ENCODE results near the gene TBL1Y. TPM values are rescaled to one million over a fixed set of nuclear protein-coding genes. Genes with fewer than 3 reads are reported as not detected.

Gene TBL1Y
- total RNA-seq (2014; rRNA removed; shearing (Covaris generic)): 4.1 and 5.8 TPM in 2 replicates
- 2.6 and 2.8 TPM in 2 replicates for polyA plus RNA-seq (2016; fragmentation: Nextera tagmentation; extraction: Ambion mirVana)
- long read RNA-seq, partial matches to known transcripts: 1 of 21 reads
- long read RNA-seq, other reads (novel, unspliced or antisense): 19 of 21 reads

GRCh38 chrY:6910372-6911252 lies at the start of gene TBL1Y:
Gene TBL1Y, plus strand, starts transcription at chrY:6910697. Its CDS starts 114,388 bp downstream, at chrY:7025085.
- no peaks in the 10 kb centered on the region for H3K9me2 ChIP-seq (ENCODE audit: insufficient read depth)
- no peak within 1 kb of the TSS for H2AFZ ChIP-seq
- H3K27me3 ChIP-seq (ENCODE audit: insufficient read depth): peaks cover 28% of the 10 kb centered on the region; the same call in 1 of the 2 replicates
- Mint-ChIP-seq H3K36me3 (ENCODE audit: low read depth) (peaks cover 28% of the 10 kb centered on the region), H3K4me1 (peaks cover 22% of the 10 kb centered on the region), H3K27ac (peak within 1 kb of the TSS; percentile 95), H3K27me3 (ENCODE audit: insufficient read depth, low read depth, poor library complexity) (peaks cover 10% of the 10 kb centered on the region), H3K4me3 (peak within 1 kb of the TSS; percentile 86), H3K9me3 (no peaks in the 10 kb centered on the region)
- 0 out of 2 replicates have a peak, but pooled peaks cover 5% of the 10 kb centered on the region for H4K20me1 ChIP-seq (replicated peaks; ENCODE audit: insufficient read depth)
- H3K36me3 ChIP-seq (ENCODE audit: insufficient read depth): no peaks in the 10 kb centered on the region
- H3K4me3 ChIP-seq: peak within 1 kb of the TSS; percentile 68
- H3K4me2 ChIP-seq: peak within 1 kb of the TSS; percentile 82
- peaks cover 5% of the 10 kb centered on the region for H3K4me1 ChIP-seq (ENCODE audit: insufficient read depth)
- DNase-seq (ENCODE audit: low spot score) (peak; percentile 67), ATAC-seq (peak; percentile 58)
- TF ChIP-seq EZH2phosphoT487 (IDR thresholded peaks at IDR 0.05; ENCODE audit: unreplicated experiment): no peak
- no peak for TF ChIP-seq STAT1 (IDR thresholded peaks at IDR 0.05; ENCODE audit: unreplicated experiment)
- no peak for TF ChIP-seq REST (IDR thresholded peaks at IDR 0.05; ENCODE audit: unreplicated experiment)
- peaks cover 20% of the 10 kb centered on the region for H3K79me2 ChIP-seq (replicated peaks; ENCODE audit: insufficient read depth)
- H3K27ac ChIP-seq (ENCODE audit: low read depth): no peak within 1 kb of the TSS
- H3F3A ChIP-seq (replicated peaks; ENCODE audit: low read depth): no peaks in the 10 kb centered on the region

DNA sequence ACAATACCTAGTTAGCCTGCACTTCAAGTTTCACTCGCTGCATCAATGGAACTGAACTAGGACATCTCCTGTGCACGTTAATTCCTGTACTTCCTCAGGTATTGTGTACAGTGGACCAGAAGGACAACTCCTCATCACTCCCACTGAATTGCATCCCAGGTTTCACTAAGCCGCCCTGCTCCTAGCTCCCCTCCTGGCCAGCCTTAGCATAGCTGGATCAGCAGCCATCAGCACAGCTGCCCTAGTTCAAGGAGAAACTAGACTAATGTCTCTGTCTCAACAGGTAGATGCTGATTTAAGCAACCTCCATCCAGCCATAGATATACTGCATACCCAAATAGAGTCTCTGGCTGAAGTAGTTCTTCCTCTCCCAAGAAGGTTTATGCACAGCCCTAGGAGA lies 16.0 kb upstream of the TBL1Y start:
- Histone ChIP-seq H3K27ac (ENCODE audit: low read depth) (no peak overlapping the region), H3K4me1 (ENCODE audit: insufficient read depth) (peaks cover 15% of the 10 kb centered on the region), H3K36me3 (ENCODE audit: insufficient read depth) (no peaks in the 10 kb centered on the region), H2AFZ (no peak overlapping the region), H3K79me2 (replicated peaks; ENCODE audit: insufficient read depth) (no peaks in the 10 kb centered on the region), H3F3A (replicated peaks; ENCODE audit: low read depth) (no peaks in the 10 kb centered on the region), H4K20me1 (replicated peaks; ENCODE audit: insufficient read depth) (no peaks in the 10 kb centered on the region), H3K9me2 (ENCODE audit: insufficient read depth) (no peaks in the 10 kb centered on the region), H3K4me3 (no peak overlapping the region; the same call in 1 of the 2 replicates), H3K27me3 (ENCODE audit: insufficient read depth) (peaks cover 97% of the 10 kb centered on the region), H3K4me2 (peak overlapping the region; percentile 62)
- no peaks in the 10 kb centered on the region; the same call in 2 of the 3 replicates for H3K9me3 Mint-ChIP-seq
- TF ChIP-seq, protein P1, sequence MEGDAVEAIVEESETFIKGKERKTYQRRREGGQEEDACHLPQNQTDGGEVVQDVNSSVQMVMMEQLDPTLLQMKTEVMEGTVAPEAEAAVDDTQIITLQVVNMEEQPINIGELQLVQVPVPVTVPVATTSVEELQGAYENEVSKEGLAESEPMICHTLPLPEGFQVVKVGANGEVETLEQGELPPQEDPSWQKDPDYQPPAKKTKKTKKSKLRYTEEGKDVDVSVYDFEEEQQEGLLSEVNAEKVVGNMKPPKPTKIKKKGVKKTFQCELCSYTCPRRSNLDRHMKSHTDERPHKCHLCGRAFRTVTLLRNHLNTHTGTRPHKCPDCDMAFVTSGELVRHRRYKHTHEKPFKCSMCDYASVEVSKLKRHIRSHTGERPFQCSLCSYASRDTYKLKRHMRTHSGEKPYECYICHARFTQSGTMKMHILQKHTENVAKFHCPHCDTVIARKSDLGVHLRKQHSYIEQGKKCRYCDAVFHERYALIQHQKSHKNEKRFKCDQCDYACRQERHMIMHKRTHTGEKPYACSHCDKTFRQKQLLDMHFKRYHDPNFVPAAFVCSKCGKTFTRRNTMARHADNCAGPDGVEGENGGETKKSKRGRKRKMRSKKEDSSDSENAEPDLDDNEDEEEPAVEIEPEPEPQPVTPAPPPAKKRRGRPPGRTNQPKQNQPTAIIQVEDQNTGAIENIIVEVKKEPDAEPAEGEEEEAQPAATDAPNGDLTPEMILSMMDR (conservative IDR thresholded peaks at IDR 0.05; ENCODE audit: low read depth in 2 of 2): peak in 1 of 2 experiments; percentile 16; a peak in 2 of 4 replicates
- no peak for TF ChIP-seq REST (IDR thresholded peaks at IDR 0.05; ENCODE audit: unreplicated experiment)
- H3K27me3 Mint-ChIP-seq (ENCODE audit: insufficient read depth, low read depth, poor library complexity): peaks cover 82% of the 10 kb centered on the region
- no peak overlapping the region for H3K27ac Mint-ChIP-seq
- no peak overlapping the region for H3K4me3 Mint-ChIP-seq
- H3K4me1 Mint-ChIP-seq: peaks cover 44% of the 10 kb centered on the region
- peak; percentile 81 for ATAC-seq
- DNase-seq (ENCODE audit: low spot score): peak; percentile 29
- H3K36me3 Mint-ChIP-seq (ENCODE audit: low read depth): no peaks in the 10 kb centered on the region

Measured in GM23338 (cell line).